GM12872 (cell line): ENCODE data around the gene CBX7.

Experiments used
- CTCF ChIP-seq: IDR thresholded peaks from 3 replicates; pipeline ENCODE4 v1.5.1; 2011; ENCODE audit warnings: low read depth, mild to moderate bottlenecking, low read length, moderate library complexity; ENCODE audit not compliant: insufficient read depth

CBX7 gene

GRCh38 chr22:39152024-39152510 is 413 bp downstream of the CBX7 start:
- no peak for TF ChIP-seq CTCF

GRCh38 chr22:39151329-39151975 is 1.0 kb downstream of the CBX7 start:
- TF ChIP-seq CTCF = no peak

- TF ChIP-seq CTCF = no peak
Measured at GRCh38 chr22:39150848-39151215, 1.6 kb downstream of the CBX7 start.

GRCh38 chr22:39149915-39150847 is 2.3 kb downstream of the CBX7 start:
- TF ChIP-seq CTCF = no peak

- no peak for TF ChIP-seq CTCF
Measured at GRCh38 chr22:39148727-39149535, 3.5 kb downstream of the CBX7 start.

GRCh38 chr22:39148026-39148726 is 4.3 kb downstream of the CBX7 start:
- TF ChIP-seq CTCF = no peak
